Bronchial epithelial cell (primary cell): ENCODE data around the gene SUPT5H. TPM values are rescaled to one million over a fixed set of nuclear protein-coding genes. Genes with fewer than 3 reads are reported as not detected.

Experiments
- DNase-seq: peaks from one replicate; pipeline ENCODE4 v3.0.0-alpha.2; 2010; ENCODE audit warnings: low read depth
- FAIRE-seq: peaks from 2 replicates; lab custom pipeline; 2011; peaks lifted over from hg19 to GRCh38; lab: Jason Lieb, UNC
- H3K27me3 ChIP-seq: 2 replicates; pipeline ENCODE4 v1.5.1; 2011; ENCODE audit warnings: low read length; ENCODE audit not compliant: control insufficient read depth, insufficient read depth
- H3K36me3 ChIP-seq: 2 replicates; pipeline ENCODE4 v1.5.1; 2011; ENCODE audit warnings: low read length; ENCODE audit not compliant: control insufficient read depth, insufficient read depth
- H3K4me3 ChIP-seq: 2 replicates; pipeline ENCODE4 v1.5.1; 2011; ENCODE audit warnings: mild to moderate bottlenecking, low read depth, low read length, control low read depth
- CTCF ChIP-seq: IDR thresholded peaks from 2 replicates; pipeline ENCODE4 v1.5.1; 2011; ENCODE audit warnings: mild to moderate bottlenecking, moderate library complexity, low read length, control low read depth, inconsistent platforms; ENCODE audit not compliant: insufficient read depth, severe bottlenecking
- total RNA-seq: library from RNA; depleted of rRNA; stranded (reverse); fragments of >200 nt; gene quantifications from 2 replicates; pipeline ENCODE4 v1.2.1, GENCODE V29; 2014

The SUPT5H gene
- total RNA-seq, 1 donor from 2014 or later: 41.9 TPM

GRCh38 chr19:39405261-39405957 is 40.0 kb upstream of the SUPT5H start:
- no peak for TF ChIP-seq CTCF
- Histone ChIP-seq H3K4me3 (no peak overlapping the region), H3K27me3 (no peaks in the 10 kb centered on the region), H3K36me3 (peaks cover 16% of the 10 kb centered on the region)
- DNase-seq (no peak), FAIRE-seq (no peak)

GRCh38 chr19:39405958-39406655 is 39.3 kb upstream of the SUPT5H start:
- Histone ChIP-seq H3K4me3 (peak overlapping the region; percentile 98), H3K27me3 (no peaks in the 10 kb centered on the region), H3K36me3 (peaks cover 16% of the 10 kb centered on the region)
- peak; percentile 33 for DNase-seq
- TF ChIP-seq CTCF: no peak
- FAIRE-seq: no peak

GRCh38 chr19:39406656-39407409 is 38.5 kb upstream of the SUPT5H start, which contains the start of gene ZFP36:
Gene ZFP36 (plus strand): TSS chr19:39406847. CDS start chr19:39406905, 58 bp downstream.
- peaks cover 16% of the 10 kb centered on the region for H3K36me3 ChIP-seq
- peak within 1 kb of the TSS; percentile 98 for H3K4me3 ChIP-seq
- FAIRE-seq (no peak), DNase-seq (peak; percentile 63)
- no peaks in the 10 kb centered on the region for H3K27me3 ChIP-seq
- TF ChIP-seq CTCF: no peak

GRCh38 chr19:39407410-39407659 is 38.0 kb upstream of the SUPT5H start:
- no peak for TF ChIP-seq CTCF
- Histone ChIP-seq H3K4me3 (peak overlapping the region; percentile 98), H3K27me3 (no peaks in the 10 kb centered on the region), H3K36me3 (peaks cover 16% of the 10 kb centered on the region)
- DNase-seq (no peak), FAIRE-seq (no peak)

GRCh38 chr19:39407660-39408391 is 37.6 kb upstream of the SUPT5H start:
- no peaks in the 10 kb centered on the region for H3K27me3 ChIP-seq
- peak overlapping the region; percentile 98 for H3K4me3 ChIP-seq
- DNase-seq (no peak), FAIRE-seq (no peak)
- peaks cover 16% of the 10 kb centered on the region for H3K36me3 ChIP-seq
- no peak for TF ChIP-seq CTCF
